HepG2 (cell line): ENCODE data around the gene KRT12.

Experiments used
- BRF2 ChIP-seq: sonication (generic); formaldehyde crosslinking; IDR thresholded peaks from 2 replicates; pipeline ENCODE4 v1.8.1; 2022; ENCODE audit warnings: mild to moderate bottlenecking, missing genetic modification reagents
- EED ChIP-seq: sonication (generic); formaldehyde crosslinking; IDR thresholded peaks from 2 replicates; pipeline ENCODE4 v1.5.0; 2020; ENCODE audit warnings: mild to moderate bottlenecking, missing genetic modification reagents
- EP300 ChIP-seq, 3 experiments: sonication (generic) in 1 of 3; formaldehyde crosslinking in 1 of 3; IDR thresholded peaks; 2 replicates each; pipeline versions ENCODE4 v1.5.1 to v1.6.1; 2011 to 2020; ENCODE audit warnings: low read depth in 2 of 3, low read length in 2 of 3, borderline replicate concordance in 1 of 3, improper control_type of control experiment in 1 of 3, mild to moderate bottlenecking in 1 of 3, missing genetic modification reagents in 1 of 3, moderate library complexity in 1 of 3
- FOXJ3 ChIP-seq: sonication (generic); formaldehyde crosslinking; IDR thresholded peaks from 2 replicates; pipeline ENCODE4 v1.4.0; 2020; ENCODE audit warnings: missing genetic modification reagents, mild to moderate bottlenecking, borderline replicate concordance
- HOXA5 ChIP-seq: sonication (generic); formaldehyde crosslinking; IDR thresholded peaks from 2 replicates; pipeline ENCODE4 v1.4.0; 2020; ENCODE audit warnings: missing genetic modification reagents
- POLR2A ChIP-seq, 2 experiments: IDR thresholded peaks; 2 replicates each; pipeline ENCODE4 v1.6.1; 2011; ENCODE audit warnings: low read depth in 2 of 2, low read length in 2 of 2, mild to moderate bottlenecking in 1 of 2, moderate library complexity in 1 of 2; ENCODE audit not compliant: insufficient read depth in 1 of 2
- ZKSCAN8 ChIP-seq: IDR thresholded peaks from 2 replicates; pipeline ENCODE4 v1.6.1; 2016; ENCODE audit warnings: borderline replicate concordance, missing genetic modification reagents, missing compliant biosample characterization
- ZNF780A ChIP-seq: sonication (generic); formaldehyde crosslinking; IDR thresholded peaks from 2 replicates; pipeline ENCODE4 v1.8.0; 2022; ENCODE audit warnings: mild to moderate bottlenecking, missing genetic modification reagents, moderate library complexity
- TF ChIP-seq, protein P1 (sequence below): sonication (generic); formaldehyde crosslinking; IDR thresholded peaks from 2 replicates; pipeline ENCODE4 v1.5.0; 2020; ENCODE audit warnings: mild to moderate bottlenecking, missing genetic modification reagents, moderate library complexity
- TF ChIP-seq, protein P2 (sequence below): sonication (generic); formaldehyde crosslinking; IDR thresholded peaks from 2 replicates; pipeline ENCODE4 v1.4.0; 2020; ENCODE audit warnings: missing genetic modification reagents

DNA sequence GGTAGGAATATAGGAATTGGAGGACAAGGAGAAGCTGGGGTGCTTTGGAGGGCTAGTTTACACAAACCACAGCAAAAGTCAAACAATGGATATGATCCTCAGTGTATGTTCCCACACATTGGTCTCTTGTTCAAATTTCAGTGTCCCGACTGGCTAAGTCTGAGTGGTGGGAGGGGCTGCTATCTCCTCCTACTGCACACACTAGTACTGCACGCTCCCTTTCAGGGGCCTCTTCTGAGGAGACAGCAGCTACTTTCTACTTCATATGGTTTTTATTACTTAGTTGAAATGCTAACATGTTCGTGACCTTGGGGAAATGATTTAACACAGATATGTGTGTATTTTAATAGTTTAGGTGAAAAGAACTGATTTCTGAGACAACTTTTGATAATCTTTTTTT lies 25.8 kb downstream of the KRT12 start:
- no peak for TF ChIP-seq ZKSCAN8 (CRISPR knock-in tag)
- TF ChIP-seq, protein P1, sequence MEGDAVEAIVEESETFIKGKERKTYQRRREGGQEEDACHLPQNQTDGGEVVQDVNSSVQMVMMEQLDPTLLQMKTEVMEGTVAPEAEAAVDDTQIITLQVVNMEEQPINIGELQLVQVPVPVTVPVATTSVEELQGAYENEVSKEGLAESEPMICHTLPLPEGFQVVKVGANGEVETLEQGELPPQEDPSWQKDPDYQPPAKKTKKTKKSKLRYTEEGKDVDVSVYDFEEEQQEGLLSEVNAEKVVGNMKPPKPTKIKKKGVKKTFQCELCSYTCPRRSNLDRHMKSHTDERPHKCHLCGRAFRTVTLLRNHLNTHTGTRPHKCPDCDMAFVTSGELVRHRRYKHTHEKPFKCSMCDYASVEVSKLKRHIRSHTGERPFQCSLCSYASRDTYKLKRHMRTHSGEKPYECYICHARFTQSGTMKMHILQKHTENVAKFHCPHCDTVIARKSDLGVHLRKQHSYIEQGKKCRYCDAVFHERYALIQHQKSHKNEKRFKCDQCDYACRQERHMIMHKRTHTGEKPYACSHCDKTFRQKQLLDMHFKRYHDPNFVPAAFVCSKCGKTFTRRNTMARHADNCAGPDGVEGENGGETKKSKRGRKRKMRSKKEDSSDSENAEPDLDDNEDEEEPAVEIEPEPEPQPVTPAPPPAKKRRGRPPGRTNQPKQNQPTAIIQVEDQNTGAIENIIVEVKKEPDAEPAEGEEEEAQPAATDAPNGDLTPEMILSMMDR (CRISPR knock-in tag), result no peak
- TF ChIP-seq, protein P2, sequence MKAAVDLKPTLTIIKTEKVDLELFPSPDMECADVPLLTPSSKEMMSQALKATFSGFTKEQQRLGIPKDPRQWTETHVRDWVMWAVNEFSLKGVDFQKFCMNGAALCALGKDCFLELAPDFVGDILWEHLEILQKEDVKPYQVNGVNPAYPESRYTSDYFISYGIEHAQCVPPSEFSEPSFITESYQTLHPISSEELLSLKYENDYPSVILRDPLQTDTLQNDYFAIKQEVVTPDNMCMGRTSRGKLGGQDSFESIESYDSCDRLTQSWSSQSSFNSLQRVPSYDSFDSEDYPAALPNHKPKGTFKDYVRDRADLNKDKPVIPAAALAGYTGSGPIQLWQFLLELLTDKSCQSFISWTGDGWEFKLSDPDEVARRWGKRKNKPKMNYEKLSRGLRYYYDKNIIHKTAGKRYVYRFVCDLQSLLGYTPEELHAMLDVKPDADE (CRISPR knock-in tag), result no peak
- TF ChIP-seq HOXA5, result no peak
- no peak for TF ChIP-seq FOXJ3
- no peak for TF ChIP-seq ZNF780A (CRISPR knock-in tag)
- TF ChIP-seq EP300 (IDR thresholded peaks at IDR 0.05; ENCODE audit: low read depth in 2 of 2, low read length in 2 of 2), result no peak
- TF ChIP-seq EP300 (CRISPR knock-in tag; IDR thresholded peaks at IDR 0.05; ENCODE audit: borderline replicate concordance), result no peak
- no peak for TF ChIP-seq EED (CRISPR knock-in tag)
- TF ChIP-seq POLR2A (IDR thresholded peaks at IDR 0.05; ENCODE audit: insufficient read depth in 1 of 2, low read depth in 2 of 2, low read length in 2 of 2), result no peak
- no peak for TF ChIP-seq BRF2 (CRISPR knock-in tag)
